Endothelial cell of umbilical vein (primary cell): Measurements from ENCODE around the gene RAMP1. TPM values are rescaled to one million over a fixed set of nuclear protein-coding genes. Genes with fewer than 3 reads are reported as not detected.

Source experiments
- BruUV-seq: library from RNA; stranded (reverse); fragments of 400-500 nt; replicated peaks from 2 replicates; lab custom pipeline; 2021; lab: Mats Ljungman, UMichigan
- CTCF ChIA-PET: fragments of 300-600, 350-600 bp; sonication (Branson Sonifier 250); formaldehyde crosslinking; loops from one replicate; lab custom pipeline; 2021; ENCODE audit warnings: antibody characterized with exemption, inconsistent platforms; lab: Charles Lee
- POLR2A ChIA-PET: fragments of 300-600, 350-600 bp; sonication (Branson Sonifier 250); formaldehyde crosslinking; loops from one replicate; lab custom pipeline; 2021; ENCODE audit warnings: antibody characterized with exemption, inconsistent platforms; lab: Charles Lee
- DNase-seq: peaks from one replicate; pipeline ENCODE4 v3.0.0-alpha.2; 2011; ENCODE audit warnings: low read depth, low spot score
- FAIRE-seq: peaks from 2 replicates; lab custom pipeline; 2011; peaks lifted over from hg19 to GRCh38; lab: Jason Lieb, UNC
- H2AFZ ChIP-seq: 2 replicates; pipeline ENCODE4 v1.6.0; 2012; ENCODE audit warnings: low read depth, low read length, control low read depth, inconsistent platforms
- H3K27ac ChIP-seq: 2 replicates; pipeline ENCODE4 v1.5.1; 2011; ENCODE audit warnings: low read depth, mild to moderate bottlenecking, control low read depth, low read length, moderate library complexity; ENCODE audit not compliant: insufficient read depth
- H3K27me3 ChIP-seq, 2 experiments: 2 replicates each; pipeline versions ENCODE4 v1.6.0 to v1.6.1; 2011; ENCODE audit warnings: low read length in 2 of 2, mixed read lengths in 1 of 2; ENCODE audit not compliant: control insufficient read depth in 2 of 2, insufficient read depth in 2 of 2
- H3K36me3 ChIP-seq, 2 experiments: 2 replicates in 1 of 2; 3 replicates in 1 of 2; pipeline ENCODE4 v1.5.1; 2011; ENCODE audit warnings: low read length in 2 of 2, mild to moderate bottlenecking in 1 of 2, moderate library complexity in 1 of 2; ENCODE audit not compliant: control insufficient read depth in 2 of 2, insufficient read depth in 2 of 2; ENCODE audit errors: extremely low read depth in 1 of 2
- H3K4me1 ChIP-seq: 3 replicates; pipeline ENCODE4 v1.5.1; 2011; ENCODE audit warnings: mild to moderate bottlenecking, low read length; ENCODE audit not compliant: control insufficient read depth, insufficient read depth; ENCODE audit errors: extremely low read depth
- H3K4me2 ChIP-seq: 2 replicates; pipeline ENCODE4 v1.6.1; 2011; ENCODE audit warnings: low read length, control low read depth, mixed read lengths; ENCODE audit not compliant: insufficient read depth
- H3K4me3 ChIP-seq, 3 experiments: fragments of 200-600 bp in 1 of 3; sonication (generic), shearing (Covaris generic) in 1 of 3; replicated peaks in 1 of 3; 2 replicates each; pipeline ENCODE4 v1.5.1; 2011 to 2016; ENCODE audit warnings: control low read depth in 3 of 3, low read length in 3 of 3, mild to moderate bottlenecking in 2 of 3, inconsistent platforms in 1 of 3, low read depth in 1 of 3, moderate library complexity in 1 of 3; ENCODE audit not compliant: insufficient read depth in 1 of 3
- H3K79me2 ChIP-seq: 2 replicates; pipeline ENCODE4 v1.6.0; 2012; ENCODE audit warnings: low read length, inconsistent platforms; ENCODE audit not compliant: control insufficient read depth, insufficient read depth
- H3K9ac ChIP-seq: replicated peaks from 2 replicates; pipeline ENCODE3; 2011; ENCODE audit warnings: low read length, control low read depth; ENCODE audit not compliant: insufficient read depth; ENCODE audit errors: extremely low read depth
- H3K9me1 ChIP-seq: replicated peaks from 3 replicates; pipeline ENCODE4 v1.6.0; 2011; ENCODE audit warnings: mild to moderate bottlenecking, low read length; ENCODE audit not compliant: control insufficient read depth, insufficient read depth; ENCODE audit errors: extremely low read depth
- H3K9me3 ChIP-seq: replicated peaks from 2 replicates; pipeline ENCODE4 v1.5.1; 2012; ENCODE audit warnings: low read length, inconsistent platforms; ENCODE audit not compliant: control insufficient read depth, insufficient read depth
- H4K20me1 ChIP-seq: replicated peaks from 2 replicates; pipeline ENCODE3; 2011; ENCODE audit warnings: mild to moderate bottlenecking, low read length; ENCODE audit not compliant: control insufficient read depth, insufficient read depth; ENCODE audit errors: extremely low read depth
- CTCF ChIP-seq, 2 donors: IDR thresholded peaks; 1 replicate in 1 of 2; 2 replicates in 1 of 2; pipeline ENCODE4 v1.5.1; 2011; ENCODE audit warnings: low read length in 2 of 2, mild to moderate bottlenecking in 2 of 2, moderate library complexity in 2 of 2, control low read depth in 1 of 2, inconsistent platforms in 1 of 2, low read depth in 1 of 2; ENCODE audit not compliant: insufficient read depth in 1 of 2; ENCODE audit errors: extremely low read depth in 1 of 2
- EZH2 ChIP-seq: IDR thresholded peaks from 2 replicates; pipeline ENCODE4 v1.6.1; 2012; ENCODE audit warnings: borderline replicate concordance, low read depth, mild to moderate bottlenecking, moderate library complexity, low read length, inconsistent platforms; ENCODE audit not compliant: severe bottlenecking
- POLR2A ChIP-seq: IDR thresholded peaks from 2 replicates; pipeline ENCODE4 v1.6.1; 2012; ENCODE audit warnings: low read depth, mild to moderate bottlenecking, control low read depth, low read length
- dilution Hi-C: fragments of 300-500 bp; cut with MboI; formaldehyde crosslinking; loops from one replicate; pipeline ENCODE4 v1.15.0; 2019; ENCODE audit warnings: low sequenced_read_pairs; ENCODE audit not compliant: extremely low pct_ligation_motif_present
- intact Hi-C: fragments of 100-400 bp; cut with micrococcal nuclease; formaldehyde crosslinking; loops from one replicate; pipeline ENCODE4 v1.10.0; 2022
- polyA plus RNA-seq, 4 experiments: library from polyadenylated mRNA; depleted of rRNA in 3 of 4; stranded (reverse) in 3 of 4; unstranded in 1 of 4; fragments of >200 nt; gene quantifications; 2 replicates each; pipeline versions ENCODE4 v1.2.1 to v1.2.3, GENCODE V29; 2011 to 2012; ENCODE audit warnings: missing spikeins in 1 of 4
- total RNA-seq: library from RNA; stranded (reverse); gene quantifications from 2 replicates; pipeline ENCODE4 v1.2.3, GENCODE V29; 2021
- TF ChIP-seq, protein P1 (sequence below): IDR thresholded peaks from 2 replicates; pipeline ENCODE4 v1.6.1; 2011; ENCODE audit not compliant: insufficient read depth, insufficient read length

The RAMP1 gene
- total and polyA plus RNA-seq, 2 donors (not counting 3 experiments of a cell fraction or from before 2014, with no cell fraction given), result 0.18 TPM; not detected in 1

DNA sequence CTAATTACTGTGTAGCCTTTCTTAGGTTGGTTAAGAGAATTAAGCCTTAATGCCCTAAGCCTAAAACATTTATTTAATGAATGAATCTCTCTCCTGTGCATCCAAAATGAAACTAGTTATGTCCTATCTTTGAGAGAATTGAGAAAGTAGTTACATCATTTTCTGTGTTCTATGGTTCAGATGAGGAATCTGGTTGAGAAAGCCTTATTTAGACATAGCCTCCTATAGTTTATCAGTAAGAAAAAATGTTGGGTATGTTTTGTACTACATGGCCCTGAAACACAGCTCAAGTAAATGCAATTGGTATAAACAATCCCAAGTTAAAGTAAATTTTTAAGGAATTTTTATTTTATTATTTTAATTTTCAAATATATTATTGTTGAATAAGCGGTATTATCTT, 25.9 kb upstream of the RAMP1 start:
- dilution Hi-C loops, result no loop called here
- H3K27me3 ChIP-seq, result peaks cover 2 to 3% of the 10 kb centered on the region in 2 experiments
- no peak for TF ChIP-seq EZH2
- H3K4me2 ChIP-seq, result no peak overlapping the region
- no peaks in the 10 kb centered on the region for H4K20me1 ChIP-seq
- FAIRE-seq, result no peak
- no peak overlapping the region for H3K4me3 ChIP-seq
- H3K4me1 ChIP-seq, result no peaks in the 10 kb centered on the region
- ChIA-PET CTCF (no interaction called here), POLR2A (no interaction called here)
- no peaks in the 10 kb centered on the region for H3K9me1 ChIP-seq
- no peaks in the 10 kb centered on the region for H3K79me2 ChIP-seq
- no TSS peak for BruUV-seq
- H2AFZ ChIP-seq, result no peak overlapping the region
- no peak overlapping the region for H3K9ac ChIP-seq
- no peaks in the 10 kb centered on the region for H3K9me3 ChIP-seq
- H3K36me3 ChIP-seq, result no peaks in the 10 kb centered on the region
- intact Hi-C loops, result no loop called here
- no peak for DNase-seq
- H3K27ac ChIP-seq, result no peak overlapping the region

GRCh38 chr2:237835372-237835771, 24.1 kb upstream of the RAMP1 start:
- no peaks in the 10 kb centered on the region for H3K79me2 ChIP-seq
- no peaks in the 10 kb centered on the region for H4K20me1 ChIP-seq
- intact Hi-C loops (no loop called here), dilution Hi-C loops (no loop called here)
- TF ChIP-seq, protein P1, sequence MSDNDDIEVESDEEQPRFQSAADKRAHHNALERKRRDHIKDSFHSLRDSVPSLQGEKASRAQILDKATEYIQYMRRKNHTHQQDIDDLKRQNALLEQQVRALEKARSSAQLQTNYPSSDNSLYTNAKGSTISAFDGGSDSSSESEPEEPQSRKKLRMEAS, result no peak
- TF ChIP-seq POLR2A (no peak), CTCF (IDR thresholded peaks at IDR 0.05; ENCODE audit: extremely low read depth in 1 of 2, insufficient read depth in 1 of 2, low read depth in 1 of 2, low read length in 2 of 2) (no peak)
- H3K9me3 ChIP-seq, result no peaks in the 10 kb centered on the region
- ChIA-PET POLR2A (no interaction called here), CTCF (interaction anchor here (1.5 kb wide), 1 partner anchor 10 kb away, joined by 3 read pairs; no protein-coding TSS in a partner anchor)
- no peak overlapping the region for H3K4me3 ChIP-seq
- H3K4me1 ChIP-seq, result no peaks in the 10 kb centered on the region
- BruUV-seq, result no TSS peak
- no peaks in the 10 kb centered on the region for H3K36me3 ChIP-seq
- DNase-seq (no peak), FAIRE-seq (no peak)
- H3K27ac ChIP-seq, result no peak overlapping the region
- no peak overlapping the region for H3K9ac ChIP-seq
- H3K27me3 ChIP-seq, result peaks cover 3 to 5% of the 10 kb centered on the region in 2 experiments
- no peak overlapping the region for H2AFZ ChIP-seq
- H3K9me1 ChIP-seq, result no peaks in the 10 kb centered on the region
- no peak overlapping the region for H3K4me2 ChIP-seq
